22Rv1 (cell line): ENCODE data around the gene DPYSL5.

Experiments used
- CTCF ChIP-seq: fragments of 450-650 bp; IDR thresholded peaks from 2 replicates; pipeline ENCODE4 v1.5.1; 2017; ENCODE audit warnings: mild to moderate bottlenecking
- ZFX ChIP-seq: fragments of 450-650 bp; IDR thresholded peaks from 2 replicates; pipeline ENCODE4 v1.6.1; 2017; ENCODE audit warnings: antibody characterized with exemption, borderline replicate concordance

GRCh38 chr2:26914659-26915310, 66.9 kb downstream of the DPYSL5 start:
- TF ChIP-seq CTCF, result no peak
- TF ChIP-seq ZFX, result no peak
